GM12865 (cell line): ENCODE measurements around the gene RGSL1.
A peak's percentile ranks its signal among the peaks of the same experiment; 100 is the strongest.

ENCODE experiments used
- DNase-seq: peaks from one replicate; pipeline ENCODE4 v3.0.0; 2010; ENCODE audit warnings: low read depth
- H3K4me3 ChIP-seq: 2 replicates; pipeline ENCODE4 v1.5.1; 2011; ENCODE audit warnings: mild to moderate bottlenecking, low read depth, low read length, control low read depth
- CTCF ChIP-seq: IDR thresholded peaks from 2 replicates; pipeline ENCODE4 v1.5.1; 2011; ENCODE audit warnings: low read length, control low read depth, low read depth, inconsistent platforms; ENCODE audit not compliant: insufficient read depth; ENCODE audit errors: missing control alignments

RGSL1 gene

GRCh38 chr1:182567629-182568028, 117.7 kb downstream of the RGSL1 start:
- TF ChIP-seq CTCF = no peak
- H3K4me3 ChIP-seq = no peak overlapping the region

GRCh38 chr1:182568647-182569284, 118.8 kb downstream of the RGSL1 start:
- DNase-seq = peak; percentile 30
- TF ChIP-seq CTCF = no peak
- H3K4me3 ChIP-seq = no peak overlapping the region

More at GRCh38 chr1:182567629-182568028, 117.7 kb downstream of the RGSL1 start:
- DNase-seq = no peak

DNA sequence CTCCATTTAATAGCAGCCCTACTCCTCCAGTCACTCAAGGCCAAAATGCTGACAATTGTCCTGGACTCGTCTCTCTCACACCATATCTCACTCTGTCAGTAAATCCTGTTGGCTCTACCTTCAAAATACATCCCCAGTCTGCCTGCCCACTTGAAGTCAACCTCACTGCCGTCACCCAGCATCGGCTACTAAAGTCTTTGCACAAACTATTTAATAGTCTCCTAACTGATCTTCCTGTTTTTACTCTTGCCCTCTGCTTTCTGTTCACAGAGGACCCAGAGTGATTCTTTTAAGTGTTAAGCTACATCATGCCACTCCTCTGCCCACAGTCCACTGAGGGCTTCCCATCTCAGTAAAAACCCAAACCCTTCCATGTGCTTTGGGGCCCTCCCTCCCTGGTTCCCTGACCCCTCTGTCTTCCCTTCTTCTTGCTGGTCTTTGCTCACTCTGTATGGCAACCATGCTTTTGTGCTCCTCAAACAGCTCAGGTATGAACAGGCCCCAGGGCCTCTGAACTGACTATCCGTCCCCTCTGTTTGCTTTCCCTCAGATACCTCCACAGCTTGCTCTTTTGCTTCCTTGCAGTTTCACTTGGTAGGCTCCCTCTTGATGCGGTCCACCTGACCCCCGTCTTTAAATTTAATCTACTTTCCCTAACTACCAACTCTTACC, 120.1 kb downstream of the RGSL1 start:
- no peak for TF ChIP-seq CTCF
- no peak overlapping the region for H3K4me3 ChIP-seq
- no peak for DNase-seq

DNA sequence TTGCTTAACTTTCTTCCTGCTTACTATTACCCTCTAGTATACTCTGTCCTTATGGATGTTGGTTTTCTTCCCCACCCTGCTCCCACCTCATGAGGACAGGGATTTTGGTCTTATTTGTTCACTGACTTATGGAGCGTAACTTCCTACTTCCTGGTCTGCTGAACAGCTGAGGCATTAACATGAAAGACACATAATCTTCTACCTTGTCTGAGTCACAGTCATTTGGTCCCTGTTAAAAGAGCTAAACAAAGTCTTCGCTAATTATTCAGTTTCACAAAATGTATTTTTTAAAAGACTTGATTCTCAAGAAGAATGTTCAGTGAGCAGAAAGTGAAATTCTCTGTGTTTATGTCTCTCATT, 120.6 kb downstream of the RGSL1 start:
- TF ChIP-seq CTCF = no peak
- H3K4me3 ChIP-seq = no peak overlapping the region
- DNase-seq = peak; percentile 11

DNA sequence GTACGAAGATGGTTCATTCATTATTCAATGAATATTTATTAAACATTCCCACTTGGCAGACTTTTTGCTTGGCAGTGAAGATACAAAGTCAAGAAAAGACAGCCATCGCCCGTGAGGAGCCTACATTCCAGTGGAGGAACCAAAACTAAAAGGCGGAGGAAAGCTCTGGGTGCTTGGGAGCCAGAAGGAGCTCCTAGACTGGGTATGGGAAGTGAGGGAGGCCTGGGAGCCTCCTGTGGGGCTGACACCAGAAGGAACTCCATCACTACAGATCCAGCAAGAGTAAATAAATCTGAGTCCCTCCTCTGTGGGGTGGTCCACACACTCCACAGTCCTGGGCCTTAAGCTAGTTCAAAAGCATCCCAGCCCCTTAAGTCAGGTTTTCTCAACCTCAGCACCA, 124.2 kb downstream of the RGSL1 start:
- DNase-seq = no peak
- TF ChIP-seq CTCF = no peak
- no peak overlapping the region for H3K4me3 ChIP-seq

DNA sequence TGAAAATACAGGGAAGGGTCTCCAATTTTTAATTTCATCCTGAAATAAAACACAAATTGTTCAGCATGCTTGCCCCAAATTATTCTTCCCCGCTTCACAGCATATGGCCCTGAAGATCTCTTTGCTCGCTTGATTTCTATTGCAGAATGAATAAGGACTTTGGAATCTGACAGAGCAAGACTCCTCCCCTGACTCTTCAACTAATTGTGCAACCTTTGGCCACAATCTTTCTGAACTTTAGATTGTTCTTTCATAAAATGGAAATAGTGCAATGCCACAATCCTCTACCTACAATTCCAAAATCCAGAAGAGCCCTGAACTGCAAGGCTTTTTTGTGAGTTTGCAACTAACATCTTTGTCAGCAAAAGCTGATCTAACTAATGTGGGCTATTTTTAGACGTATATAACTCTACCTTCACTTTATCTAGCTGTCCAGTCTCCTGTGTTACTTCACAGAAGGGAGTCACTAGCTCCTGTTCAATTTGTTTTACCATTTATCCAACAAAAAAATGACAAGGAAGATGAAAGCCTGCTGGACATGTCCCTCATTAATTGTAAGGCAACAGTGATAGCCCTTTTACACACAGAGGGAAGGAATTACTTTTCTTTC, 125.7 kb downstream of the RGSL1 start:
- no peak for TF ChIP-seq CTCF
- no peak overlapping the region for H3K4me3 ChIP-seq
- no peak for DNase-seq
